GM23338 (cell line): ENCODE data around the gene SLCO4C1. TPM values are rescaled to one million over a fixed set of nuclear protein-coding genes. Genes with fewer than 3 reads are reported as not detected.

ENCODE experiments used
- ATAC-seq: fragments of 200-7000 bp; cut with Tn5 transposase; 3 replicates; pipeline ENCODE4 v1.9.1; 2020
- DNase-seq: peaks from one replicate; pipeline ENCODE4 v3.0.0-alpha.2; 2015; ENCODE audit warnings: low spot score
- H2AFZ ChIP-seq: fragments of 200-600 bp; sonication (generic); 2 replicates; pipeline ENCODE4 v1.8.0; 2016; ENCODE audit warnings: antibody characterized with exemption, mild to moderate bottlenecking, moderate library complexity
- H3F3A ChIP-seq: fragments of 200-600 bp; sonication (generic); replicated peaks from 2 replicates; pipeline ENCODE4 v1.8.0; 2017; ENCODE audit warnings: antibody characterized with exemption, mixed run types, low read depth
- H3K27ac ChIP-seq: fragments of 200-600 bp; sonication (generic); 2 replicates; pipeline ENCODE4 v1.6.1; 2016; ENCODE audit warnings: low read depth
- H3K27me3 ChIP-seq: fragments of 200-600 bp; sonication (generic); 2 replicates; pipeline ENCODE4 v1.8.0; 2016; ENCODE audit warnings: mild to moderate bottlenecking, mixed run types, moderate library complexity; ENCODE audit not compliant: insufficient read depth
- H3K36me3 ChIP-seq: fragments of 200-600 bp; sonication (generic); 2 replicates; pipeline ENCODE4 v1.8.0; 2016; ENCODE audit warnings: mild to moderate bottlenecking; ENCODE audit not compliant: insufficient read depth
- H3K4me1 ChIP-seq: fragments of 200-600 bp; sonication (generic); 2 replicates; pipeline ENCODE4 v1.8.0; 2016; ENCODE audit warnings: mild to moderate bottlenecking, moderate library complexity; ENCODE audit not compliant: insufficient read depth
- H3K4me2 ChIP-seq: fragments of 200-600 bp; sonication (generic); 2 replicates; pipeline ENCODE4 v1.7.1; 2017; ENCODE audit warnings: mixed run types
- H3K4me3 ChIP-seq: fragments of 200-600 bp; sonication (generic); 2 replicates; pipeline ENCODE4 v1.6.1; 2016; ENCODE audit warnings: mixed run types
- H3K79me2 ChIP-seq: fragments of 200-600 bp; sonication (generic); replicated peaks from 2 replicates; pipeline ENCODE4 v1.8.0; 2017; ENCODE audit warnings: mild to moderate bottlenecking; ENCODE audit not compliant: insufficient read depth
- H3K9me2 ChIP-seq: fragments of 200-600 bp; sonication (generic); 2 replicates; pipeline ENCODE4 v1.8.0; 2017; ENCODE audit not compliant: insufficient read depth
- H4K20me1 ChIP-seq: fragments of 200-600 bp; sonication (generic); replicated peaks from 2 replicates; pipeline ENCODE4 v1.8.0; 2017; ENCODE audit warnings: mild to moderate bottlenecking; ENCODE audit not compliant: insufficient read depth
- H3K27ac Mint-ChIP-seq: 2 replicates; pipeline ENCODE4 v1.8.0; 2020; ENCODE audit warnings: inconsistent platforms, mild to moderate bottlenecking, moderate library complexity, mixed read lengths
- H3K27me3 Mint-ChIP-seq: 3 replicates; pipeline ENCODE4 v1.8.0; 2022; ENCODE audit warnings: low read depth, mild to moderate bottlenecking, moderate library complexity, mixed read lengths, inconsistent platforms; ENCODE audit not compliant: insufficient read depth, poor library complexity
- H3K36me3 Mint-ChIP-seq: 3 replicates; pipeline ENCODE4 v1.8.0; 2021; ENCODE audit warnings: low read depth, mild to moderate bottlenecking, inconsistent platforms, moderate library complexity, mixed read lengths
- H3K4me1 Mint-ChIP-seq: 3 replicates; pipeline ENCODE4 v1.8.0; 2020; ENCODE audit warnings: mild to moderate bottlenecking, inconsistent platforms, mixed read lengths
- H3K4me3 Mint-ChIP-seq: 3 replicates; pipeline ENCODE4 v1.8.0; 2021; ENCODE audit warnings: moderate library complexity, mild to moderate bottlenecking, inconsistent platforms, mixed read lengths
- H3K9me3 Mint-ChIP-seq: 3 replicates; pipeline ENCODE4 v1.8.0; 2020; ENCODE audit warnings: moderate library complexity, mild to moderate bottlenecking, inconsistent platforms, mixed read lengths
- CREB1 ChIP-seq: fragments of 250-450 bp; sonication (Bioruptor Pico); IDR thresholded peaks from 2 replicates; pipeline ENCODE4 v1.5.0; 2020; ENCODE audit warnings: low read depth, mild to moderate bottlenecking, moderate library complexity
- CTCF ChIP-seq, 2 experiments: fragments of 200-600 bp in 1 of 2; sonication (generic) in 1 of 2; conservative IDR thresholded peaks; 2 replicates each; pipeline versions ENCODE4 v1.5.1 to v1.6.1; 2016 to 2017; ENCODE audit warnings: antibody characterized with exemption in 2 of 2, low read depth in 2 of 2, mild to moderate bottlenecking in 2 of 2, moderate library complexity in 1 of 2
- ETS1 ChIP-seq: IDR thresholded peaks from 2 replicates; pipeline ENCODE4 v1.6.1; 2016; ENCODE audit warnings: antibody characterized with exemption
- EZH2phosphoT487 ChIP-seq: fragments of 200-600 bp; sonication (generic); IDR thresholded peaks from one replicate; pipeline ENCODE4 v1.8.1; 2018; ENCODE audit warnings: antibody characterized with exemption; ENCODE audit not compliant: unreplicated experiment
- JUNB ChIP-seq: IDR thresholded peaks from one replicate; pipeline ENCODE4 v1.6.1; 2016; ENCODE audit warnings: antibody characterized with exemption; ENCODE audit not compliant: unreplicated experiment
- NANOG ChIP-seq: IDR thresholded peaks from 2 replicates; pipeline ENCODE4 v1.6.1; 2016; ENCODE audit warnings: antibody characterized with exemption, borderline replicate concordance
- POLR2AphosphoS5 ChIP-seq: IDR thresholded peaks from 2 replicates; pipeline ENCODE4 v1.6.1; 2016; ENCODE audit warnings: antibody characterized with exemption, low read depth
- STAT1 ChIP-seq: IDR thresholded peaks from one replicate; pipeline ENCODE4 v1.6.1; 2016; ENCODE audit warnings: antibody characterized with exemption; ENCODE audit not compliant: unreplicated experiment
- ZNF331 ChIP-seq: fragments of 250-450 bp; sonication (Bioruptor Pico); IDR thresholded peaks from 2 replicates; pipeline ENCODE4 v1.5.0; 2020; ENCODE audit warnings: low read depth, mild to moderate bottlenecking, moderate library complexity
- ZNF462 ChIP-seq: fragments of 250-450 bp; sonication (Bioruptor Pico); IDR thresholded peaks from 2 replicates; pipeline ENCODE4 v1.5.0; 2020; ENCODE audit warnings: mild to moderate bottlenecking, moderate library complexity
- polyA plus RNA-seq: library from polyadenylated mRNA; unstranded; fragments of >200 nt; fragmentation: Nextera tagmentation; extraction: Ambion mirVana; gene quantifications from 2 replicates; pipeline ENCODE4 v1.2.1, GENCODE V29; 2016
- total RNA-seq: library from RNA; depleted of rRNA; stranded (reverse); fragments of >200 nt; shearing (Covaris generic); gene quantifications from 2 replicates; pipeline ENCODE4 v1.2.3, GENCODE V29; 2014
- TF ChIP-seq, protein P1 (sequence below): IDR thresholded peaks from one replicate; pipeline ENCODE4 v1.6.1; 2018; ENCODE audit warnings: antibody characterized with exemption; ENCODE audit not compliant: unreplicated experiment

Gene SLCO4C1
- total and polyA plus RNA-seq, 2 experiments from 2014 or later = 2.4 to 6.7 TPM

DNA sequence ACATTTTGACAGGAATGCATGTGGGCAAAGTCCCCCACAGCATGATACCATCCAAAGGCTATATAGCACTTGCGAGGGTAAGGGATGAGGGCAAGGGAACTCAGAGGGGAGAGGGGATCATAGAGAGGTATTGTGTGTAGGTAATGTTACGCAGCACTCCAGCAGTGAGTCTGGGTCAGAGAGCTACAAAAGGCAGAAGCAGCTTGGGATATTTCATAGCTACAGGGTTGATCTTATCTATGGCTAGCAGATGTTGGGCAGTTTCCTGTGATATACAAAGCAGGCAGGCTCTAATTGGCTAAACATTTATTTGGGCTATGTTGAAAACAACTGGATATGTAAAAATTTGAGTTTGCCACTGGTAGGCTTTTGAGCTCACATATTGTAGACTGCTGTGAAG lies 17.8 kb upstream of the SLCO4C1 start:
- Histone ChIP-seq H3K4me3 (no peak overlapping the region), H3K79me2 (no peaks in the 10 kb centered on the region), H3K36me3 (no peaks in the 10 kb centered on the region), H4K20me1 (no peaks in the 10 kb centered on the region), H3F3A (no peaks in the 10 kb centered on the region), H2AFZ (no peak overlapping the region), H3K9me2 (no peaks in the 10 kb centered on the region), H3K27ac (no peak overlapping the region), H3K27me3 (no peaks in the 10 kb centered on the region), H3K4me2 (no peak overlapping the region), H3K4me1 (no peaks in the 10 kb centered on the region)
- TF ChIP-seq CREB1 (CRISPR knock-in tag) (no peak), ZNF331 (CRISPR knock-in tag) (no peak), EZH2phosphoT487 (no peak), NANOG (no peak), POLR2AphosphoS5 (no peak), STAT1 (no peak), CTCF (conservative IDR thresholded peaks at IDR 0.05; ENCODE audit: low read depth in 2 of 2) (no peak), ETS1 (no peak), ZNF462 (CRISPR knock-in tag) (no peak), JUNB (no peak)
- TF ChIP-seq, protein P1, sequence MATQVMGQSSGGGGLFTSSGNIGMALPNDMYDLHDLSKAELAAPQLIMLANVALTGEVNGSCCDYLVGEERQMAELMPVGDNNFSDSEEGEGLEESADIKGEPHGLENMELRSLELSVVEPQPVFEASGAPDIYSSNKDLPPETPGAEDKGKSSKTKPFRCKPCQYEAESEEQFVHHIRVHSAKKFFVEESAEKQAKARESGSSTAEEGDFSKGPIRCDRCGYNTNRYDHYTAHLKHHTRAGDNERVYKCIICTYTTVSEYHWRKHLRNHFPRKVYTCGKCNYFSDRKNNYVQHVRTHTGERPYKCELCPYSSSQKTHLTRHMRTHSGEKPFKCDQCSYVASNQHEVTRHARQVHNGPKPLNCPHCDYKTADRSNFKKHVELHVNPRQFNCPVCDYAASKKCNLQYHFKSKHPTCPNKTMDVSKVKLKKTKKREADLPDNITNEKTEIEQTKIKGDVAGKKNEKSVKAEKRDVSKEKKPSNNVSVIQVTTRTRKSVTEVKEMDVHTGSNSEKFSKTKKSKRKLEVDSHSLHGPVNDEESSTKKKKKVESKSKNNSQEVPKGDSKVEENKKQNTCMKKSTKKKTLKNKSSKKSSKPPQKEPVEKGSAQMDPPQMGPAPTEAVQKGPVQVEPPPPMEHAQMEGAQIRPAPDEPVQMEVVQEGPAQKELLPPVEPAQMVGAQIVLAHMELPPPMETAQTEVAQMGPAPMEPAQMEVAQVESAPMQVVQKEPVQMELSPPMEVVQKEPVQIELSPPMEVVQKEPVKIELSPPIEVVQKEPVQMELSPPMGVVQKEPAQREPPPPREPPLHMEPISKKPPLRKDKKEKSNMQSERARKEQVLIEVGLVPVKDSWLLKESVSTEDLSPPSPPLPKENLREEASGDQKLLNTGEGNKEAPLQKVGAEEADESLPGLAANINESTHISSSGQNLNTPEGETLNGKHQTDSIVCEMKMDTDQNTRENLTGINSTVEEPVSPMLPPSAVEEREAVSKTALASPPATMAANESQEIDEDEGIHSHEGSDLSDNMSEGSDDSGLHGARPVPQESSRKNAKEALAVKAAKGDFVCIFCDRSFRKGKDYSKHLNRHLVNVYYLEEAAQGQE = no peak
- Mint-ChIP-seq H3K27ac (no peak overlapping the region), H3K4me1 (peaks cover 2% of the 10 kb centered on the region; the same call in 2 of the 3 replicates), H3K9me3 (no peaks in the 10 kb centered on the region), H3K4me3 (no peak overlapping the region), H3K36me3 (no peaks in the 10 kb centered on the region), H3K27me3 (no peaks in the 10 kb centered on the region)
- ATAC-seq (peak; percentile 53; the same call in 2 of the 3 replicates), DNase-seq (no peak)
